Common myeloid progenitor, CD34-positive (primary cell): Measurements from ENCODE around the gene ZNF775.
A peak's percentile ranks its signal among the peaks of the same experiment; 100 is the strongest.

ENCODE experiments used
- CTCF ChIA-PET: fragments of 350-600 bp; sonication (Branson Sonifier 250); formaldehyde crosslinking; loops from one replicate; lab custom pipeline; 2021; ENCODE audit warnings: antibody characterized with exemption; lab: Charles Lee
- POLR2A ChIA-PET: fragments of 350-600 bp; sonication (Branson Sonifier 250); formaldehyde crosslinking; loops from one replicate; lab custom pipeline; 2021; ENCODE audit warnings: antibody characterized with exemption; lab: Charles Lee
- DNase-seq, 3 donors: peaks; one replicate each; pipeline versions ENCODE4 v3.0.0 to v3.0.0-alpha.2; 2013
- H3K27ac ChIP-seq, 2 experiments: 1 replicate in 1 of 2; 2 replicates in 1 of 2; pipeline ENCODE4 v1.7.0; 2013; ENCODE audit warnings: inconsistent platforms in 2 of 2, low read length in 2 of 2, mild to moderate bottlenecking in 2 of 2, low read depth in 1 of 2, moderate library complexity in 1 of 2; ENCODE audit not compliant: severe bottlenecking in 2 of 2, insufficient read depth in 1 of 2, poor library complexity in 1 of 2
- H3K27me3 ChIP-seq, 5 experiments: replicated peaks in 2 of 5; 1 replicate in 3 of 5; 2 replicates in 2 of 5; pipeline versions ENCODE4 v1.6.1 to v1.7.0; 2013; ENCODE audit warnings: low read length in 4 of 5, mild to moderate bottlenecking in 2 of 5, moderate library complexity in 2 of 5, inconsistent platforms in 1 of 5; ENCODE audit not compliant: insufficient read depth in 5 of 5, control insufficient read depth in 4 of 5
- H3K36me3 ChIP-seq, 4 experiments: 1 replicate in 2 of 4; 2 replicates in 2 of 4; pipeline versions ENCODE4 v1.6.1 to v1.7.0; 2013; ENCODE audit warnings: low read length in 3 of 4, control low read depth in 1 of 4, mild to moderate bottlenecking in 1 of 4; ENCODE audit not compliant: control insufficient read depth in 4 of 4, insufficient read depth in 4 of 4
- H3K4me1 ChIP-seq, 4 experiments: 1 replicate in 3 of 4; 2 replicates in 1 of 4; pipeline versions ENCODE4 v1.6.1 to v1.7.1; 2013; ENCODE audit warnings: low read length in 3 of 4, mild to moderate bottlenecking in 3 of 4, control low read depth in 1 of 4, inconsistent platforms in 1 of 4, moderate library complexity in 1 of 4; ENCODE audit not compliant: control insufficient read depth in 4 of 4, insufficient read depth in 4 of 4; ENCODE audit errors: control extremely low read depth in 1 of 4
- H3K4me3 ChIP-seq, 7 experiments: 1 replicate in 4 of 7; 2 replicates in 3 of 7; pipeline versions ENCODE4 v1.5.1 to v1.7.0; 2013; ENCODE audit warnings: mild to moderate bottlenecking in 7 of 7, low read length in 6 of 7, moderate library complexity in 6 of 7, inconsistent platforms in 2 of 7, low read depth in 2 of 7, control low read depth in 1 of 7; ENCODE audit not compliant: insufficient read depth in 4 of 7, control insufficient read depth in 1 of 7; ENCODE audit errors: extremely low read depth in 1 of 7
- H3K9me3 ChIP-seq, 5 experiments: 1 replicate in 4 of 5; 2 replicates in 1 of 5; pipeline versions ENCODE4 v1.6.1 to v1.7.1; 2013; ENCODE audit warnings: low read length in 4 of 5, mild to moderate bottlenecking in 2 of 5, inconsistent platforms in 1 of 5, low read depth in 1 of 5, moderate library complexity in 1 of 5; ENCODE audit not compliant: control insufficient read depth in 4 of 5, insufficient read depth in 2 of 5; ENCODE audit errors: control extremely low read depth in 1 of 5
- WGBS: methylation state at CpG from one replicate; pipeline ENCODE4 v1.1.5; 2013; ENCODE audit not compliant: insufficient coverage; 5-methylcytosine and 5-hydroxymethylcytosine counted together

ZNF775 gene

GRCh38 chr7:150361402-150361801 is 17.7 kb upstream of the ZNF775 start:
- H3K4me1 ChIP-seq = peaks cover 52 to 81% (median 72%) of the 10 kb centered on the region in 4 experiments
- no peak overlapping the region for H3K27ac ChIP-seq
- ChIA-PET CTCF (interaction anchor here (1.0 to 1.7 kb wide), 2 partner anchors 8 to 15 kb away, joined by 4 read pairs; no protein-coding TSS in a partner anchor), POLR2A (no interaction called here)
- H3K36me3 ChIP-seq = no peaks in the 10 kb centered on the region
- no peaks in the 10 kb centered on the region for H3K9me3 ChIP-seq
- H3K27me3 ChIP-seq = no peaks in the 10 kb centered on the region
- WGBS = 98% methylated on average over 5 of the region's 7 CpGs
- H3K4me3 ChIP-seq = no peak overlapping the region
- DNase-seq = no peak

GRCh38 chr7:150361807-150362621 is 17.1 kb upstream of the ZNF775 start:
- WGBS = 66% methylated on average over 14 of the region's 18 CpGs
- ChIA-PET CTCF (interaction anchor here (1.0 to 1.7 kb wide), 3 partner anchors 9 to 45 kb away, joined by 3 to 4 read pairs (median 4); no protein-coding TSS in a partner anchor), POLR2A (no interaction called here)
- no peak for DNase-seq
- no peaks in the 10 kb centered on the region for H3K9me3 ChIP-seq
- no peaks in the 10 kb centered on the region for H3K36me3 ChIP-seq
- H3K27ac ChIP-seq = no peak overlapping the region
- no peaks in the 10 kb centered on the region for H3K27me3 ChIP-seq
- peaks cover 50 to 82% (median 71%) of the 10 kb centered on the region in 4 experiments for H3K4me1 ChIP-seq
- no peak overlapping the region for H3K4me3 ChIP-seq

- Histone ChIP-seq H3K9me3 (no peaks in the 10 kb centered on the region), H3K27me3 (no peaks in the 10 kb centered on the region), H3K4me3 (peak overlapping the region in 3 of 7 experiments; percentile 5 to 25 (median 21)), H3K27ac (peak overlapping the region in 1 of 2 experiments; percentile 47), H3K4me1 (peaks cover 48 to 82% (median 71%) of the 10 kb centered on the region in 4 experiments), H3K36me3 (no peaks in the 10 kb centered on the region)
- POLR2A ChIA-PET = interaction anchor here (0.7 to 2.1 kb wide), 3 partner anchors 16 to 591 kb away, joined by 3 to 5 read pairs (median 3); partner anchors contain the start of gene ZNF775
- CTCF ChIA-PET = interaction anchor here (0.6 to 1.7 kb wide), 7 partner anchors 10 to 56 kb away, joined by 3 to 4 read pairs (median 3); no protein-coding TSS in a partner anchor
- DNase-seq = peak; percentile 82 to 96 (median 93)
- 0% methylated on average over 2 of the region's 4 CpGs for WGBS
Measured at GRCh38 chr7:150363370-150363769, 15.8 kb upstream of the ZNF775 start.

GRCh38 chr7:150363872-150364271 is 15.3 kb upstream of the ZNF775 start:
- 25% methylated on average over 4 of the region's 5 CpGs for WGBS
- peak overlapping the region in 4 of 7 experiments; percentile 21 to 27 (median 24) for H3K4me3 ChIP-seq
- peak overlapping the region; percentile 47 to 62 for H3K27ac ChIP-seq
- H3K4me1 ChIP-seq = peaks cover 48 to 81% (median 71%) of the 10 kb centered on the region in 4 experiments
- POLR2A ChIA-PET = interaction anchor here (0.7 to 2.1 kb wide), 3 partner anchors 15 to 590 kb away, joined by 3 to 5 read pairs (median 3); partner anchors contain the start of gene ZNF775
- peak; percentile 73 to 95 (median 91) for DNase-seq
- no peaks in the 10 kb centered on the region for H3K36me3 ChIP-seq
- CTCF ChIA-PET = interaction anchor here (1.0 to 1.7 kb wide), 4 partner anchors 10 to 54 kb away, joined by 3 to 4 read pairs (median 3); no protein-coding TSS in a partner anchor
- no peaks in the 10 kb centered on the region for H3K9me3 ChIP-seq
- no peaks in the 10 kb centered on the region for H3K27me3 ChIP-seq

- H3K36me3 ChIP-seq = peaks cover 0 to 6% (median 0%) of the 10 kb centered on the region in 4 experiments
- 71% methylated on average over 9 of the region's 10 CpGs for WGBS
- DNase-seq = peak in 2 of 3 donors; percentile 58 to 60
- H3K4me3 ChIP-seq = no peak overlapping the region
- no peaks in the 10 kb centered on the region for H3K9me3 ChIP-seq
- H3K4me1 ChIP-seq = peaks cover 48 to 83% (median 79%) of the 10 kb centered on the region in 4 experiments
- POLR2A ChIA-PET = interaction anchor here (2.2 kb wide), 1 partner anchor 13 kb away, joined by 12 read pairs; the partner anchor contains the start of gene ZNF775
- CTCF ChIA-PET = interaction anchor here (0.9 to 4.4 kb wide), 5 partner anchors 8 to 63 kb away, joined by 3 to 27 read pairs (median 3); no protein-coding TSS in a partner anchor
- no peaks in the 10 kb centered on the region for H3K27me3 ChIP-seq
- peak overlapping the region; percentile 94 to 97 for H3K27ac ChIP-seq
Measured at GRCh38 chr7:150365194-150365593, 13.9 kb upstream of the ZNF775 start.

- Histone ChIP-seq H3K9me3 (no peaks in the 10 kb centered on the region), H3K27ac (peak overlapping the region; percentile 94 to 97), H3K27me3 (no peaks in the 10 kb centered on the region), H3K36me3 (peaks cover 0 to 12% (median 1%) of the 10 kb centered on the region in 4 experiments), H3K4me1 (peaks cover 48 to 89% (median 84%) of the 10 kb centered on the region in 4 experiments), H3K4me3 (peak overlapping the region in 2 of 7 experiments; percentile 33 to 41)
- ChIA-PET CTCF (interaction anchor here (0.9 to 4.4 kb wide), 6 partner anchors 9 to 62 kb away, joined by 3 to 27 read pairs (median 4); a partner anchor contains a TSS), POLR2A (interaction anchor here (1.4 to 2.2 kb wide), 2 partner anchors 11 to 13 kb away, joined by 4 to 12 read pairs; partner anchors contain the start of gene ZNF775)
- WGBS = 62% methylated on average over 4 of the region's 5 CpGs
- peak; percentile 63 to 93 (median 91) for DNase-seq
Measured at GRCh38 chr7:150365673-150366398, 13.3 kb upstream of the ZNF775 start.
